Fibroblast of lung (primary cell): ENCODE data around the gene FSTL1. TPM values are rescaled to one million over a fixed set of nuclear protein-coding genes. Genes with fewer than 3 reads are reported as not detected.
A peak's percentile ranks its signal among the peaks of the same experiment; 100 is the strongest.

ENCODE experiments used
- DNase-seq, 2 donors: peaks; one replicate each; pipeline versions ENCODE4 v3.0.0 to v3.0.0-alpha.2; 2010; ENCODE audit warnings: low read depth in 2 of 2
- H2AFZ ChIP-seq: 2 replicates; pipeline ENCODE4 v1.5.1; 2012; ENCODE audit warnings: low read length, control low read depth, inconsistent platforms
- H3K27ac ChIP-seq: 2 replicates; pipeline ENCODE4 v1.5.1; 2011; ENCODE audit warnings: low read length, control low read depth; ENCODE audit not compliant: insufficient read depth
- H3K27me3 ChIP-seq: 2 replicates; pipeline ENCODE4 v1.5.1; 2011; ENCODE audit warnings: mild to moderate bottlenecking, low read length; ENCODE audit not compliant: control insufficient read depth, insufficient read depth
- H3K36me3 ChIP-seq: 2 replicates; pipeline ENCODE4 v1.5.1; 2011; ENCODE audit warnings: low read length; ENCODE audit not compliant: control insufficient read depth, insufficient read depth
- H3K4me1 ChIP-seq: 2 replicates; pipeline ENCODE4 v1.5.1; 2011; ENCODE audit warnings: low read length; ENCODE audit not compliant: control insufficient read depth, insufficient read depth; ENCODE audit errors: extremely low read depth
- H3K4me2 ChIP-seq: 2 replicates; pipeline ENCODE4 v1.5.1; 2011; ENCODE audit warnings: low read length, control low read depth; ENCODE audit not compliant: insufficient read depth; ENCODE audit errors: extremely low read depth
- H3K4me3 ChIP-seq, 4 experiments: fragments of 200-600 bp in 1 of 4; sonication (generic) in 1 of 4; replicated peaks in 1 of 4; 2 replicates each; pipeline ENCODE4 v1.5.1; 2011 to 2016; ENCODE audit warnings: low read length in 4 of 4, low read depth in 3 of 4, mild to moderate bottlenecking in 3 of 4, control low read depth in 2 of 4, inconsistent platforms in 1 of 4, mixed read lengths in 1 of 4; ENCODE audit not compliant: insufficient read depth in 1 of 4; ENCODE audit errors: control extremely low read depth in 1 of 4
- H3K79me2 ChIP-seq: 2 replicates; pipeline ENCODE4 v1.5.1; 2012; ENCODE audit warnings: mild to moderate bottlenecking, low read length, inconsistent platforms; ENCODE audit not compliant: control insufficient read depth, insufficient read depth
- H3K9ac ChIP-seq: 2 replicates; pipeline ENCODE4 v1.5.1; 2011; ENCODE audit warnings: mild to moderate bottlenecking, low read length, control low read depth; ENCODE audit not compliant: insufficient read depth
- H3K9me3 ChIP-seq: 2 replicates; pipeline ENCODE4 v1.5.1; 2012; ENCODE audit warnings: low read depth, low read length; ENCODE audit not compliant: control insufficient read depth, insufficient read depth
- H4K20me1 ChIP-seq: 2 replicates; pipeline ENCODE4 v1.5.1; 2011; ENCODE audit warnings: low read length; ENCODE audit not compliant: control insufficient read depth, insufficient read depth; ENCODE audit errors: extremely low read depth
- EZH2 ChIP-seq: IDR thresholded peaks from 2 replicates; pipeline ENCODE4 v1.5.1; 2012; ENCODE audit warnings: low read length, control low read depth, mild to moderate bottlenecking; ENCODE audit errors: missing control alignments
- polyA plus RNA-seq, 2 donors: library from polyadenylated mRNA; depleted of rRNA in 1 of 2; stranded (reverse) in 1 of 2; unstranded in 1 of 2; fragments of >200 nt; gene quantifications; 2 replicates each; pipeline ENCODE4 v1.2.1, GENCODE V29; 2011 to 2012; ENCODE audit warnings: missing spikeins in 1 of 2
- total RNA-seq: library from RNA; depleted of rRNA; stranded (reverse); fragments of >200 nt; gene quantifications from 2 replicates; pipeline ENCODE4 v1.2.1, GENCODE V29; 2014
- TF ChIP-seq, protein P1 (sequence below), 2 donors: IDR thresholded peaks in 1 of 2; conservative IDR thresholded peaks in 1 of 2; 1 replicate in 1 of 2; 2 replicates in 1 of 2; pipeline ENCODE4 v1.5.1; 2011 to 2012; ENCODE audit warnings: low read length in 2 of 2, control low read depth in 1 of 2, inconsistent platforms in 1 of 2, low read depth in 1 of 2, mild to moderate bottlenecking in 1 of 2

The FSTL1 gene
- total and polyA plus RNA-seq, 2 donors (not counting 1 experiment from before 2014, with no cell fraction given), result 309 to 1,500 TPM

DNA sequence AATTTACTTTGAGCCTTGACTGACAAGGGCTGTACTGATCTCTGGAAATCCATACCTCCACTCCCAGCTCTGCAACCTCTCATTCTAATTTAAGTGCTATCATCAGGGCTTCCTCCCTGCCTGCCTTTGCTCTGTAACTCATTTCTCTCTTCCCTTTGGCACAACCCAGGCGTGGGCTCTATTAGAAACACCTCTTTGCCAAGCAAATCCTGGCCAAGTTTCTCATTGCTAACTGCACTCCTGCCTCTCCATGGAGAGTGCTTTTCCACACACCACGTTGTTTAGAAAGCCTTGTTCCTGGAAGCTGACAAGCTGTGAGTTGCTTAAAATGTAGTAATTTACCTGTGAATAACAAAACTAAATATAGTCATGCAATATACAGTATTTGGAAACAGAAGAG is 20.1 kb upstream of the FSTL1 start:
- peak in 1 of 2 donors; percentile 45 for DNase-seq
- Histone ChIP-seq H3K27ac (no peak overlapping the region), H3K27me3 (no peaks in the 10 kb centered on the region), H3K4me2 (no peak overlapping the region), H3K4me3 (no peak overlapping the region), H4K20me1 (no peaks in the 10 kb centered on the region), H3K9me3 (no peaks in the 10 kb centered on the region), H2AFZ (peak overlapping the region; percentile 33), H3K9ac (no peak overlapping the region), H3K79me2 (no peaks in the 10 kb centered on the region), H3K4me1 (peaks cover 13% of the 10 kb centered on the region), H3K36me3 (no peaks in the 10 kb centered on the region)
- TF ChIP-seq, protein P1, sequence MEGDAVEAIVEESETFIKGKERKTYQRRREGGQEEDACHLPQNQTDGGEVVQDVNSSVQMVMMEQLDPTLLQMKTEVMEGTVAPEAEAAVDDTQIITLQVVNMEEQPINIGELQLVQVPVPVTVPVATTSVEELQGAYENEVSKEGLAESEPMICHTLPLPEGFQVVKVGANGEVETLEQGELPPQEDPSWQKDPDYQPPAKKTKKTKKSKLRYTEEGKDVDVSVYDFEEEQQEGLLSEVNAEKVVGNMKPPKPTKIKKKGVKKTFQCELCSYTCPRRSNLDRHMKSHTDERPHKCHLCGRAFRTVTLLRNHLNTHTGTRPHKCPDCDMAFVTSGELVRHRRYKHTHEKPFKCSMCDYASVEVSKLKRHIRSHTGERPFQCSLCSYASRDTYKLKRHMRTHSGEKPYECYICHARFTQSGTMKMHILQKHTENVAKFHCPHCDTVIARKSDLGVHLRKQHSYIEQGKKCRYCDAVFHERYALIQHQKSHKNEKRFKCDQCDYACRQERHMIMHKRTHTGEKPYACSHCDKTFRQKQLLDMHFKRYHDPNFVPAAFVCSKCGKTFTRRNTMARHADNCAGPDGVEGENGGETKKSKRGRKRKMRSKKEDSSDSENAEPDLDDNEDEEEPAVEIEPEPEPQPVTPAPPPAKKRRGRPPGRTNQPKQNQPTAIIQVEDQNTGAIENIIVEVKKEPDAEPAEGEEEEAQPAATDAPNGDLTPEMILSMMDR (conservative IDR thresholded peaks at IDR 0.05 in 1 of 2, IDR thresholded peaks at IDR 0.05 in 1 of 2; ENCODE audit: low read depth in 1 of 2, low read length in 2 of 2), result no peak
- TF ChIP-seq EZH2, result no peak

DNA sequence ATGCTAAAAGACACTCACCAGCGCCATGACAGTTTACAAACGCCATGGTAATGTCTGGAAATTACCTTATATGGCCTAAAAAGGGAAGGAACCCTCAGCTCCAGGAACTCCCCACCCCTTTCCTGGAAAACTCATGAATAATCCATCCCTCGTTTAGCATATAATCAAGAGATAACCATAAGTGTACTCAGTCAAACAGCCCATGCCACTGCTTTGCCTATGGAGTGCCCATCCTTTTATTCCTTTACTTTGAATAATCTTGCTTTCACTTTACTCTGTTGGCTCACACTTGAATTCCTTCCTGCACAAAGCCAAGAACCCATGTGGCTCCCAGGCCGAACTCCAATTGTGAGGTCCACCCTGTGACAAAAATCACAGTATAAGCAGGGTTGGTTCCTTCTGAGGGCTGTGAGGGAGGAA is 19.1 kb upstream of the FSTL1 start:
- H3K9ac ChIP-seq, result no peak overlapping the region
- H3K36me3 ChIP-seq, result no peaks in the 10 kb centered on the region
- no peaks in the 10 kb centered on the region for H3K27me3 ChIP-seq
- TF ChIP-seq, protein P1 (conservative IDR thresholded peaks at IDR 0.05 in 1 of 2, IDR thresholded peaks at IDR 0.05 in 1 of 2; ENCODE audit: low read depth in 1 of 2, low read length in 2 of 2), result no peak
- no peak for TF ChIP-seq EZH2
- H3K79me2 ChIP-seq, result no peaks in the 10 kb centered on the region
- peak in 1 of 2 donors; percentile 55 for DNase-seq
- no peak overlapping the region for H3K4me3 ChIP-seq
- no peaks in the 10 kb centered on the region for H3K9me3 ChIP-seq
- peak overlapping the region; percentile 11 for H3K4me2 ChIP-seq
- H4K20me1 ChIP-seq, result no peaks in the 10 kb centered on the region
- peaks cover 13% of the 10 kb centered on the region for H3K4me1 ChIP-seq
- H2AFZ ChIP-seq, result peak overlapping the region; percentile 43
- H3K27ac ChIP-seq, result no peak overlapping the region

DNA sequence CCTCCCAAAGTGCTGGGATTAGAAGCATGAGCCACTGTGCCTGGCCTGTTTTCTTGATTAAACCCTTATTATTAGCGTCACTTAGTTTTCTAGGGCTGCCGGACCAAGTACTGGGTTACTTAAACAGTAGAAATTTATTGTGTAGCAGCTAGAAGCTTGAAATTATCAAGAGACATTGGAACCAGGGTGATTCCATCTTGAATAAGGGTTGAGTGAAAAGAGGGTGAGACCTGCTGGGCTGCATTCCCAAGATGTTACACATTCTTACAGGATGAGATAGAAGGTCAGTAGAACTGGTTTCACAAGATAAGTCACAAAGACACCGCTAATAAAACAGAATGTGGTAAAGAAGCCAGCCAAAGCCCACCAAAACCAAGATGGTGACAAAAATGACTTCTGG is 18.6 kb upstream of the FSTL1 start:
- H3K4me2 ChIP-seq, result no peak overlapping the region
- peak in 1 of 2 donors; percentile 81 for DNase-seq
- peaks cover 13% of the 10 kb centered on the region for H3K4me1 ChIP-seq
- no peaks in the 10 kb centered on the region for H4K20me1 ChIP-seq
- no peaks in the 10 kb centered on the region for H3K36me3 ChIP-seq
- H3K9me3 ChIP-seq, result no peaks in the 10 kb centered on the region
- H3K27me3 ChIP-seq, result no peaks in the 10 kb centered on the region
- no peak overlapping the region for H3K9ac ChIP-seq
- H3K4me3 ChIP-seq, result no peak overlapping the region
- TF ChIP-seq, protein P1 (conservative IDR thresholded peaks at IDR 0.05 in 1 of 2, IDR thresholded peaks at IDR 0.05 in 1 of 2; ENCODE audit: low read depth in 1 of 2, low read length in 2 of 2), result no peak
- no peak for TF ChIP-seq EZH2
- H3K27ac ChIP-seq, result no peak overlapping the region
- no peak overlapping the region for H2AFZ ChIP-seq
- no peaks in the 10 kb centered on the region for H3K79me2 ChIP-seq
